GM12801 (cell line): ENCODE results near the gene ABCC9.

Source experiments
- TF ChIP-seq, protein P1 (sequence below): IDR thresholded peaks from one replicate; pipeline ENCODE4 v1.5.1; 2011; ENCODE audit warnings: control low read depth; ENCODE audit not compliant: insufficient read length; ENCODE audit errors: extremely low read depth

ABCC9 gene

DNA sequence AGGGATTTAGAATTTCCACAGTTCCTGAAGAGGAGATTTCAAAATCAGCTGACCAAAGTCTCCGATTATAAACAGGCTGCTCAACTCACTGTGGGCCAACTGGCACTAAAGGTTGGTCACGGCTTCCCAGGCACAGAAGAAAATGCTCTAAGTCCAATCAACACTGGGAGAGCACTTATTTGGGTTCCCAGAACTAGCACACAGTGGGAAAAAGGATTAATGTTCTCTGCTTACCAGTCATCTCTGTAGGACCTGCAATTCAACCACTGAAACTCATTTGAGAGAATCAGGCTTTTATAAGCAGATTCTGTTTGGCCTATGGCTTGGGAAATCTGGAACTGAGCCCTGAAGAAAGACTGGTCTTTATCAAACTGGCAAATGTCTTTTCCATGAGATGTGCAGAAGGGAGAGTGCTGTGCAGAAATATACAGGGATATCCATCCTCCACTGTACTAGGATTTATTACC, 49.4 kb downstream of the ABCC9 start:
- TF ChIP-seq, protein P1, sequence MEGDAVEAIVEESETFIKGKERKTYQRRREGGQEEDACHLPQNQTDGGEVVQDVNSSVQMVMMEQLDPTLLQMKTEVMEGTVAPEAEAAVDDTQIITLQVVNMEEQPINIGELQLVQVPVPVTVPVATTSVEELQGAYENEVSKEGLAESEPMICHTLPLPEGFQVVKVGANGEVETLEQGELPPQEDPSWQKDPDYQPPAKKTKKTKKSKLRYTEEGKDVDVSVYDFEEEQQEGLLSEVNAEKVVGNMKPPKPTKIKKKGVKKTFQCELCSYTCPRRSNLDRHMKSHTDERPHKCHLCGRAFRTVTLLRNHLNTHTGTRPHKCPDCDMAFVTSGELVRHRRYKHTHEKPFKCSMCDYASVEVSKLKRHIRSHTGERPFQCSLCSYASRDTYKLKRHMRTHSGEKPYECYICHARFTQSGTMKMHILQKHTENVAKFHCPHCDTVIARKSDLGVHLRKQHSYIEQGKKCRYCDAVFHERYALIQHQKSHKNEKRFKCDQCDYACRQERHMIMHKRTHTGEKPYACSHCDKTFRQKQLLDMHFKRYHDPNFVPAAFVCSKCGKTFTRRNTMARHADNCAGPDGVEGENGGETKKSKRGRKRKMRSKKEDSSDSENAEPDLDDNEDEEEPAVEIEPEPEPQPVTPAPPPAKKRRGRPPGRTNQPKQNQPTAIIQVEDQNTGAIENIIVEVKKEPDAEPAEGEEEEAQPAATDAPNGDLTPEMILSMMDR: no peak

DNA sequence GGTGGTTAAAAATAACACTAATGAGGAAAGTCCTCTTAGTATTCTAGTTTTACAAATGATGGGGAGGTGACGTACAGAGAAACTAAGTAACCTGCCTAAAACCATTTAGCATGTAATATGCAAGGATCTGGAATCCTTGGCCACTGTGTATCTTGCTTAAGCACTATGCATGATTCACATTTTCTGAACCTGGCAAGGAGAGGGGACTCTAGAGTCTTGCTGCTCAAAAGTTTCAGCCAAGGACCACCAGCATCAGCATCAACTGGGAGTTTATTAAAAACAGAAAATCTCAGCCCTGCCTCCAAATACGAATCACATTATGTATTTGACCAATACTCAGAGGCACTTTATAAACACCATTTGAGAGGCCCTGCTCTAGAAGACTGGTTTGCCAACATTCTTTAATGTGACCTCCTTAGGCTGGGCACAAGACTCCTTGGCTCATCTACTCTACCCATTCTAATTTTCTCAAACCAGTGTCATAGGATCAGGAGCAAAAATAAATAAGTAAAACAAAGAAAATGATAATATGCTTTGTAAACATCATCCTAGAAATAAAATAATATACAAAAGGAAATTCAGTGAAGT, 52.9 kb downstream of the ABCC9 start:
- TF ChIP-seq, protein P1: no peak

DNA sequence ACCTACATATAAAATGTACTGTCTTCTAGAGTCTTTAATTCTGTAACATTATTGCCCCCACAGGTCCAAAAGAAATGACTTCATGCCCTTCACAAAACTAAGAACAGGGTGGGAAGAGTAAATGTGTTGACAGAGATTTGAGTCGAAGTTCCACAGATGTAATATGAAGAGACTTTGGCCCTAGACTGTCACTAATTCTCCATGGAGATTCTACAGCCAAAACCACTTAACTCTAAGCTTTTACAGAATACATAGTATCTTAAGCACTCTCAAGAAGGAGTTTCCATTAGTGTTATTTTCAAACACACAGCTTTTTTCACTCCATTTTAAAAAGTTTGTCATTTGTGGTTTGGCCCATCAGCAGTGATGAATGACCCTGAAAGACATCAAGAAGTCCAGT, 56.3 kb downstream of the ABCC9 start:
- TF ChIP-seq, protein P1: no peak

GRCh38 chr12:21882635-21883034, 58.6 kb downstream of the ABCC9 start:
- TF ChIP-seq, protein P1: no peak

GRCh38 chr12:21881965-21882364, 59.3 kb downstream of the ABCC9 start:
- TF ChIP-seq, protein P1: no peak

GRCh38 chr12:21879312-21879711, 61.9 kb downstream of the ABCC9 start:
- TF ChIP-seq, protein P1: no peak

DNA sequence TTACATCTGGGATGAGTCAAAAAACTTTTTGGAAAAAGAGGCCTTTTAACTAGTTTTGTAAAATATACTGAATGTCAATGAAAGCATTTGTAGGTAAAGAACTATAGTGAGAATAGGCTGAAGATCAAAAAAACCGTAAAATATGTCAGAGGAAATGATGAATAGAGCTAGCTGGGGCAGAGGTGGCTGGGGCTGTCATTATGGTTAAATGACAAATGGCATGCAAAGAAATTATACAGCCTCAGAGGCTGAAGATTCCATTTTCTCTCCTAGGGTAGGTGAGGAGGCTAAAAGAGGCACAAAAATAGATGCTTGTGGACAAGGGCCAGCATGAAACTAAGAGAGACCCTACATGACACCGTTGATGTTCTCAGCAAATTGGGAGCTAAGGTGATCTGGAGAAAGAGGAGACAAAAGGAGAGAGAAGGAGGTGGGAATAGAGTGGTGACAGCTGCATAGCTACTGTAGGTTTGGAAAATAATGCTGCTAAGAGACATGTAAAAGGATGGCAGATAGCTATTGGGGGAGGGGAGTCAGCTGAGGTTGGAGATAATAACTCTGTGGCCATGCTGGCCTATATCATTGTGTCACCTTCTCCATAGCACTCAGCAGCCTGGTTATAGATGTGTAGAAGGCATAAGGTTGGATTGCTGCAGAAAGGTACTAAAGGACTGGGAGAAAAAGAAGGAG, 63.8 kb downstream of the ABCC9 start:
- TF ChIP-seq, protein P1: no peak
